ENCODE measurements around the gene CCDC77. TPM values are rescaled to one million over a fixed set of nuclear protein-coding genes. Genes with fewer than 3 reads are reported as not detected.

CCDC77 gene
- total and polyA plus RNA-seq, 2 donors (not counting 1 experiment from before 2014, with no cell fraction given) = 8.6 to 12.9 TPM

- Histone ChIP-seq H3K36me3 (replicated peaks in 1 of 2; ENCODE audit: control extremely low read depth in 1 of 2, control insufficient read depth in 1 of 2, extremely low read depth in 1 of 2, insufficient read depth in 2 of 2, low read length in 1 of 2) (no peaks in the 10 kb centered on the region), H3K9ac (ENCODE audit: low read length) (peak overlapping the region; percentile 62), H3K9me3 (ENCODE audit: control extremely low read depth in 1 of 3, control insufficient read depth in 2 of 3, insufficient read depth in 1 of 3, low read length in 2 of 3) (no peaks in the 10 kb centered on the region), H3K27ac (ENCODE audit: low read length in 2 of 2) (no peak overlapping the region), H3K4me3 (ENCODE audit: control extremely low read depth in 1 of 5, extremely low read depth in 1 of 5, insufficient read depth in 1 of 5, low read depth in 2 of 5, low read length in 4 of 5) (peak overlapping the region in 2 of 5 experiments; percentile 56), H3K27me3 (replicated peaks in 1 of 4; ENCODE audit: control extremely low read depth in 1 of 4, control insufficient read depth in 3 of 4, insufficient read depth in 4 of 4, low read length in 3 of 4) (peaks cover 0 to 39% (median 14%) of the 10 kb centered on the region in 4 experiments), H4K20me1 (ENCODE audit: control insufficient read depth, insufficient read depth, low read length, poor library complexity, severe bottlenecking) (no peaks in the 10 kb centered on the region), H3K4me1 (ENCODE audit: control insufficient read depth in 2 of 2, insufficient read depth in 2 of 2, low read length in 2 of 2) (peaks cover 7 to 14% of the 10 kb centered on the region in 2 donors), H3K4me2 (replicated peaks; ENCODE audit: low read depth, low read length, poor library complexity, severe bottlenecking) (peak overlapping the region; percentile 83), H2AFZ (ENCODE audit: insufficient read depth, low read depth, low read length, poor library complexity, severe bottlenecking) (peak overlapping the region; percentile 60), H3K79me2 (ENCODE audit: control insufficient read depth, insufficient read depth, low read length) (no peaks in the 10 kb centered on the region)
- H3K27me3 Mint-ChIP-seq = peaks cover 47% of the 10 kb centered on the region
- H3K4me1 Mint-ChIP-seq = peaks cover 10% of the 10 kb centered on the region
- no peak for ATAC-seq (ENCODE audit: low read depth)
- CTCF ChIA-PET = no interaction called here
- no peak for DNase-seq
- no peaks in the 10 kb centered on the region for H3K9me3 Mint-ChIP-seq (ENCODE audit: insufficient read depth)
- H3K27ac Mint-ChIP-seq = no peak overlapping the region
- intact Hi-C loops (cut with micrococcal nuclease) = no loop called here
- 97% methylated on average over 3 of the region's 5 CpGs for WGBS (ENCODE audit: insufficient coverage)
- POLR2A ChIA-PET = no interaction called here
- TF ChIP-seq EZH2 (IDR thresholded peaks at IDR 0.05; ENCODE audit: borderline replicate concordance, insufficient read depth, low read depth, low read length, poor library complexity, severe bottlenecking) (no peak), CTCF (IDR thresholded peaks at IDR 0.05) (no peak)
- peak overlapping the region; percentile 77 for H3K4me3 Mint-ChIP-seq
Observed at GRCh38 chr12:459050-459429, 57.6 kb downstream of the CCDC77 start.

GRCh38 chr12:459430-460258 is 58.2 kb downstream of the CCDC77 start, which contains the start of gene B4GALNT3:
Gene B4GALNT3, plus strand, starts transcription at chr12:459939. Its CDS starts 438 bp downstream, at chr12:460377.
- intact Hi-C loops (cut with micrococcal nuclease) = no loop called here
- TF ChIP-seq CTCF (IDR thresholded peaks at IDR 0.05) = no peak
- no peak for TF ChIP-seq EZH2 (IDR thresholded peaks at IDR 0.05; ENCODE audit: borderline replicate concordance, insufficient read depth, low read depth, low read length, poor library complexity, severe bottlenecking)
- ATAC-seq (ENCODE audit: low read depth) = peak; percentile 70
- H3K9ac ChIP-seq (ENCODE audit: low read length) = peak within 1 kb of the TSS; percentile 62
- H3K27me3 ChIP-seq (replicated peaks in 1 of 4; ENCODE audit: control extremely low read depth in 1 of 4, control insufficient read depth in 3 of 4, insufficient read depth in 4 of 4, low read length in 3 of 4) = peaks cover 0 to 39% (median 14%) of the 10 kb centered on the region in 4 experiments
- no peak within 1 kb of the TSS for H3K27ac ChIP-seq (ENCODE audit: low read length in 2 of 2)
- no peaks in the 10 kb centered on the region for H3K9me3 ChIP-seq (ENCODE audit: control extremely low read depth in 1 of 3, control insufficient read depth in 2 of 3, insufficient read depth in 1 of 3, low read length in 2 of 3)
- CTCF ChIA-PET = no interaction called here
- H4K20me1 ChIP-seq (ENCODE audit: control insufficient read depth, insufficient read depth, low read length, poor library complexity, severe bottlenecking) = no peaks in the 10 kb centered on the region
- Mint-ChIP-seq H3K27me3 (peaks cover 52% of the 10 kb centered on the region), H3K27ac (no peak within 1 kb of the TSS), H3K9me3 (ENCODE audit: insufficient read depth) (no peaks in the 10 kb centered on the region), H3K4me1 (peaks cover 10% of the 10 kb centered on the region), H3K4me3 (peak within 1 kb of the TSS; percentile 84)
- WGBS (ENCODE audit: insufficient coverage) = 5% methylated on average over 80 of the region's 82 CpGs
- peaks cover 7 to 14% of the 10 kb centered on the region in 2 donors for H3K4me1 ChIP-seq (ENCODE audit: control insufficient read depth in 2 of 2, insufficient read depth in 2 of 2, low read length in 2 of 2)
- peak within 1 kb of the TSS; percentile 24 to 56 (median 46) for H3K4me3 ChIP-seq (ENCODE audit: control extremely low read depth in 1 of 5, extremely low read depth in 1 of 5, insufficient read depth in 1 of 5, low read depth in 2 of 5, low read length in 4 of 5)
- H3K4me2 ChIP-seq (replicated peaks; ENCODE audit: low read depth, low read length, poor library complexity, severe bottlenecking) = peak within 1 kb of the TSS; percentile 83
- H3K79me2 ChIP-seq (ENCODE audit: control insufficient read depth, insufficient read depth, low read length) = no peaks in the 10 kb centered on the region
- no peaks in the 10 kb centered on the region for H3K36me3 ChIP-seq (replicated peaks in 1 of 2; ENCODE audit: control extremely low read depth in 1 of 2, control insufficient read depth in 1 of 2, extremely low read depth in 1 of 2, insufficient read depth in 2 of 2, low read length in 1 of 2)
- peak within 1 kb of the TSS; percentile 60 for H2AFZ ChIP-seq (ENCODE audit: insufficient read depth, low read depth, low read length, poor library complexity, severe bottlenecking)
- POLR2A ChIA-PET = no interaction called here
- peak; percentile 43 for DNase-seq

Data from B cell (primary cell).